NT2/D1 (cell line): ENCODE data around the gene SYNGR1.
"Not testable (repeated sequence)": the region's sequence is repeated elsewhere in the genome, so short reads cannot be mapped to it uniquely, and the experiment has no call there.

ENCODE experiments used
- DNase-seq: peaks from one replicate; pipeline ENCODE4 v3.0.0-alpha.2; 2011; ENCODE audit warnings: low read depth, low spot score
- H3K27me3 ChIP-seq: 2 replicates; pipeline ENCODE4 v1.6.0; 2011; ENCODE audit warnings: mild to moderate bottlenecking; ENCODE audit not compliant: insufficient read length, insufficient read depth
- H3K36me3 ChIP-seq: 2 replicates; pipeline ENCODE4 v1.6.1; 2011; ENCODE audit warnings: mild to moderate bottlenecking, low read length, mixed read lengths; ENCODE audit not compliant: insufficient read depth, insufficient read length
- H3K4me1 ChIP-seq: 2 replicates; pipeline ENCODE4 v1.5.1; 2011; ENCODE audit not compliant: insufficient read depth, insufficient read length
- H3K4me3 ChIP-seq: 2 replicates; pipeline ENCODE4 v1.5.1; 2011; ENCODE audit warnings: low read depth; ENCODE audit not compliant: insufficient read length
- H3K9ac ChIP-seq: 2 replicates; pipeline ENCODE4 v1.6.0; 2011; ENCODE audit warnings: low read depth; ENCODE audit not compliant: insufficient read length
- H3K9me3 ChIP-seq: 2 replicates; pipeline ENCODE4 v1.5.1; 2011; ENCODE audit warnings: mild to moderate bottlenecking, low read length; ENCODE audit not compliant: insufficient read depth
- SUZ12 ChIP-seq: IDR thresholded peaks from 2 replicates; pipeline ENCODE4 v1.6.1; 2011; ENCODE audit not compliant: insufficient read length, insufficient read depth; ENCODE audit errors: extremely low read depth
- YY1 ChIP-seq: IDR thresholded peaks from 2 replicates; pipeline ENCODE4 v1.6.1; 2011; ENCODE audit not compliant: insufficient read length, insufficient read depth
- ZNF274 ChIP-seq: IDR thresholded peaks from 2 replicates; pipeline ENCODE4 v1.6.1; 2011; ENCODE audit warnings: mild to moderate bottlenecking, low read depth, low read length

SYNGR1 gene

GRCh38 chr22:39318507-39319283 is 31.1 kb upstream of the SYNGR1 start:
- peaks cover 6% of the 10 kb centered on the region for H3K4me1 ChIP-seq
- no peak for TF ChIP-seq SUZ12
- no peak for TF ChIP-seq YY1
- no peak for TF ChIP-seq ZNF274
- peaks cover 56% of the 10 kb centered on the region for H3K36me3 ChIP-seq
- no peak for DNase-seq
- peak overlapping the region; percentile 92 for H3K4me3 ChIP-seq
- no peaks in the 10 kb centered on the region for H3K9me3 ChIP-seq
- peak overlapping the region; percentile 96 for H3K9ac ChIP-seq
- no peaks in the 10 kb centered on the region for H3K27me3 ChIP-seq

- peak within 1 kb of the TSS; percentile 92 for H3K4me3 ChIP-seq
- TF ChIP-seq ZNF274 (no peak), SUZ12 (no peak), YY1 (peak; percentile 69)
- H3K4me1 ChIP-seq = peaks cover 6% of the 10 kb centered on the region
- H3K27me3 ChIP-seq = no peaks in the 10 kb centered on the region
- H3K9ac ChIP-seq = peak within 1 kb of the TSS; percentile 96
- H3K36me3 ChIP-seq = peaks cover 48% of the 10 kb centered on the region
- no peaks in the 10 kb centered on the region for H3K9me3 ChIP-seq
- peak; percentile 88 for DNase-seq
These were observed 30.3 kb upstream of the SYNGR1 start, which contains the start of gene RPL3 for GRCh38 chr22:39319284-39320022. Gene RPL3 (minus strand): TSS chr22:39319623. CDS start chr22:39319597, 26 bp downstream.

- Histone ChIP-seq H3K9ac (peak overlapping the region; percentile 64), H3K36me3 (peaks cover 36% of the 10 kb centered on the region), H3K4me3 (peak overlapping the region; percentile 11)
- not testable (repeated sequence) for H3K4me1 ChIP-seq, H3K9me3 ChIP-seq, H3K27me3 ChIP-seq, DNase-seq
These were observed 29.2 kb upstream of the SYNGR1 start for GRCh38 chr22:39320616-39321029.

DNA sequence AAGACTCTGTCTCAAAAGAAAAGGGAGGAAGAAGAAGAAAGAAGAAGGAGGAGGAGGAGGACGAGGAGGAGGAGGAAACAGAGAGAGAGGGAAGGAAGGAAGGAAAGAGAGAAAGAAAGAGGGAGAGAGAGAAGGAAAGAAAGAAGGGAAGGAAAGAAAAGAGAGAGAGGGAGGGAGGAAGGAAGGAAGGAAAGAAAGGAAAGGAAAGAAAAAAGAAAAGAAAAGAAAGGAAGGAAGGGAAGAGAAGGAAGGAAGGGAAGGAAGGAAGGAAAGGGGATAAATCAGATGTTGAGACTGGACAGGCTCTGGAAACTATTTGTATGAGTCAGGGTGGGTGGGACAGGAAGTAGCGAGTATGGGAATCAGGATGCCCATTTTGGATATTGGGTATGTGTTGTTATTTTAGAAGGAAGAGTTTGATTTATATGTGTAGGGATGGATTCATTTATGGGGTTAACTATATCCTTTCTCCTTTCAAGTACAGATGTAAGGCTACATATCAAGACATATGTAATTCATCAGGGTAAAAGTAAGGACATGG is 24.3 kb upstream of the SYNGR1 start:
- H3K4me3 ChIP-seq = no peak overlapping the region
- DNase-seq = no peak
- TF ChIP-seq YY1 (no peak), SUZ12 (no peak), ZNF274 (no peak)

DNA sequence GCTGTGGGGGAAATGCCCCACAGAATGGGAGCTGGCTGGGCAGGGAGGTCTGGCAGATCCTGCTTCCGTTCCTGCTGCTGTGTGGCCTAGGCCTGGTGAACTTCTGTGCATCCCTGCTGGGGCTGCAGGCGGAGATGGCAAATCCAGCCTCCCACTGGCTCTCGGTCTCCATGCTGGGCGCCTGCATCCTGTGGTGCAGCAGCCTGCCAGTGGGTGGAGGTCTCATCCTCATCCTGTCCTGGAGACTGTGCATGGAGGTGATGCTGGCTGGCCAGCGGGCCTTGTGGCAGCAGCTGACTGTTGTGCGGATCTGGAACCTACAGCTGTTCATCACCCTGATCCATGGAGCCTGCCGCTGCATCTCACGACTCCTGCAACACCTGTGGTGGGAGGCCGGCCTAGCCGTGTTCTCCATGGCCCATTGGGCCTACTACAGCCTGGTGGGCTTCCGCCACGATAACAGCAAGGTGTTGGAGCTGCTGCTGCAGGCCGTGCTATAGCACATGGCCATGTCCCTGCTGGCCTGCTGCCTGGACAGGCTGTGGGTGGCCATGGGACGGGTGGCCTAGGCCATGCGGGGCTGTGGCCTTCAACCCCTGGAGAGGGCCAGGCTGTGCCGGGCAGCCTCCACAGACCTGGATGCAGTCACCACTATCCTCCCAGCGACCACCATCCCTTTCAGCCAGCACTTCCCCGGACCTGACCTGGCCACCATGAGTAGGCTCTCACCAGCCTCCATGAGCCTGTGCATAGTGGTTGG is 21.6 kb upstream of the SYNGR1 start:
- H3K9ac ChIP-seq = no peak overlapping the region
- no peaks in the 10 kb centered on the region for H3K27me3 ChIP-seq
- H3K4me1 ChIP-seq = peaks cover 2% of the 10 kb centered on the region
- TF ChIP-seq ZNF274 (no peak), YY1 (no peak), SUZ12 (no peak)
- no peak overlapping the region for H3K4me3 ChIP-seq
- H3K36me3 ChIP-seq = no peaks in the 10 kb centered on the region
- no peaks in the 10 kb centered on the region for H3K9me3 ChIP-seq
- no peak for DNase-seq

More for the DNA sequence above, 24.3 kb upstream of the SYNGR1 start:
- Histone ChIP-seq H3K9me3 (no peaks in the 10 kb centered on the region), H3K4me1 (peaks cover 2% of the 10 kb centered on the region), H3K36me3 (no peaks in the 10 kb centered on the region), H3K27me3 (no peaks in the 10 kb centered on the region), H3K9ac (no peak overlapping the region)

GRCh38 chr22:39330553-39330952 is 19.2 kb upstream of the SYNGR1 start:
- not testable (repeated sequence) for H3K27me3 ChIP-seq, H3K4me1 ChIP-seq, H3K9me3 ChIP-seq, DNase-seq, H3K9ac ChIP-seq, H3K36me3 ChIP-seq, H3K4me3 ChIP-seq

GRCh38 chr22:39332441-39333064 is 17.2 kb upstream of the SYNGR1 start:
- Histone ChIP-seq H3K4me1 (peaks cover 2% of the 10 kb centered on the region), H3K4me3 (no peak overlapping the region), H3K9ac (no peak overlapping the region), H3K27me3 (no peaks in the 10 kb centered on the region), H3K9me3 (no peaks in the 10 kb centered on the region), H3K36me3 (no peaks in the 10 kb centered on the region)
- no peak for TF ChIP-seq ZNF274
- TF ChIP-seq SUZ12 = no peak
- TF ChIP-seq YY1 = no peak
- DNase-seq = no peak
